Measurements from ENCODE around the gene HTATSF1.

DNA sequence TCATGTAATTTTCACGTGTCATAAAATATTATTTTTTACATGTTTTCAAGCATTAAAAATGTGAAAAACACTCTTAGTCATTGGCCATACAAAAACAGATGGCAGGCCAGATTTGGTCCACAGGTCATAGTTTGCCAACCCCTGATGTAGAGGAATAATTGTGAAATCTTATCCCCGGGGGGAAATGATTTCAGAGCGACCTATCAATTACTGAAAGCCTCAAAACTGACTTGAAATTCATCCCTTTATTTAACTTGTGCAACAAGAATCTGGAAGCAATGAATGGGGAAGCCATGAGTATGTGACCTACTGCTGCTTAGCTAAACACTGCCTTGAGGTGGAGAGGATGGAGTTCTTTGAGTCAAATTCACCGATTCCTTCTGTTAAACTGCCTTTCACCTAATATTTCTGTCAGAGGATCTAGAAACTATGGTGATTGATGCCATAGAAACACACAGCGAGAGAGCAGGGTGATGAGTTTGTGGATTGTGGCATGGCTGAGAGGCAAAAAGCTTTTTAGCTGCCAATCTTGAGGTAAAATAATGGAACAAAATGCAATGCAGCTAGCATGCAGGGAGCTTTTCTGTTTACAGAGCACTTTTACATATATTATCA is 40.0 kb upstream of the HTATSF1 start:
- TF ChIP-seq, protein P1, sequence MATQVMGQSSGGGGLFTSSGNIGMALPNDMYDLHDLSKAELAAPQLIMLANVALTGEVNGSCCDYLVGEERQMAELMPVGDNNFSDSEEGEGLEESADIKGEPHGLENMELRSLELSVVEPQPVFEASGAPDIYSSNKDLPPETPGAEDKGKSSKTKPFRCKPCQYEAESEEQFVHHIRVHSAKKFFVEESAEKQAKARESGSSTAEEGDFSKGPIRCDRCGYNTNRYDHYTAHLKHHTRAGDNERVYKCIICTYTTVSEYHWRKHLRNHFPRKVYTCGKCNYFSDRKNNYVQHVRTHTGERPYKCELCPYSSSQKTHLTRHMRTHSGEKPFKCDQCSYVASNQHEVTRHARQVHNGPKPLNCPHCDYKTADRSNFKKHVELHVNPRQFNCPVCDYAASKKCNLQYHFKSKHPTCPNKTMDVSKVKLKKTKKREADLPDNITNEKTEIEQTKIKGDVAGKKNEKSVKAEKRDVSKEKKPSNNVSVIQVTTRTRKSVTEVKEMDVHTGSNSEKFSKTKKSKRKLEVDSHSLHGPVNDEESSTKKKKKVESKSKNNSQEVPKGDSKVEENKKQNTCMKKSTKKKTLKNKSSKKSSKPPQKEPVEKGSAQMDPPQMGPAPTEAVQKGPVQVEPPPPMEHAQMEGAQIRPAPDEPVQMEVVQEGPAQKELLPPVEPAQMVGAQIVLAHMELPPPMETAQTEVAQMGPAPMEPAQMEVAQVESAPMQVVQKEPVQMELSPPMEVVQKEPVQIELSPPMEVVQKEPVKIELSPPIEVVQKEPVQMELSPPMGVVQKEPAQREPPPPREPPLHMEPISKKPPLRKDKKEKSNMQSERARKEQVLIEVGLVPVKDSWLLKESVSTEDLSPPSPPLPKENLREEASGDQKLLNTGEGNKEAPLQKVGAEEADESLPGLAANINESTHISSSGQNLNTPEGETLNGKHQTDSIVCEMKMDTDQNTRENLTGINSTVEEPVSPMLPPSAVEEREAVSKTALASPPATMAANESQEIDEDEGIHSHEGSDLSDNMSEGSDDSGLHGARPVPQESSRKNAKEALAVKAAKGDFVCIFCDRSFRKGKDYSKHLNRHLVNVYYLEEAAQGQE (IDR thresholded peaks at IDR 0.05; ENCODE audit: low read depth) = no peak
- TF ChIP-seq TEAD4 (IDR thresholded peaks at IDR 0.05) (no peak), CREB1 (IDR thresholded peaks at IDR 0.05; ENCODE audit: low read depth) (no peak), YY1 (IDR thresholded peaks at IDR 0.05; ENCODE audit: low read depth) (no peak), RAD21 (IDR thresholded peaks at IDR 0.05; ENCODE audit: low read depth) (no peak), TCF12 (IDR thresholded peaks at IDR 0.05; ENCODE audit: low read depth) (no peak), FOXM1 (IDR thresholded peaks at IDR 0.05; ENCODE audit: borderline replicate concordance, low read depth) (no peak), NFIC (IDR thresholded peaks at IDR 0.05) (no peak), EP300 (IDR thresholded peaks at IDR 0.05; ENCODE audit: borderline replicate concordance) (no peak), ZBTB7A (IDR thresholded peaks at IDR 0.05; ENCODE audit: low read depth) (no peak)
- TF ChIP-seq, protein P2, sequence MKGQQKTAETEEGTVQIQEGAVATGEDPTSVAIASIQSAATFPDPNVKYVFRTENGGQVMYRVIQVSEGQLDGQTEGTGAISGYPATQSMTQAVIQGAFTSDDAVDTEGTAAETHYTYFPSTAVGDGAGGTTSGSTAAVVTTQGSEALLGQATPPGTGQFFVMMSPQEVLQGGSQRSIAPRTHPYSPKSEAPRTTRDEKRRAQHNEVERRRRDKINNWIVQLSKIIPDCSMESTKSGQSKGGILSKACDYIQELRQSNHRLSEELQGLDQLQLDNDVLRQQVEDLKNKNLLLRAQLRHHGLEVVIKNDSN (IDR thresholded peaks at IDR 0.05) = no peak

All from Ishikawa (cell line).